SHP77 (cell line): ENCODE data around the gene NACAD.

Experiments used
- DNase-seq, 2 experiments: peaks; one replicate each; lab custom pipeline; 2025; lab: John Stamatoyannopoulos, UW

Gene NACAD

DNA sequence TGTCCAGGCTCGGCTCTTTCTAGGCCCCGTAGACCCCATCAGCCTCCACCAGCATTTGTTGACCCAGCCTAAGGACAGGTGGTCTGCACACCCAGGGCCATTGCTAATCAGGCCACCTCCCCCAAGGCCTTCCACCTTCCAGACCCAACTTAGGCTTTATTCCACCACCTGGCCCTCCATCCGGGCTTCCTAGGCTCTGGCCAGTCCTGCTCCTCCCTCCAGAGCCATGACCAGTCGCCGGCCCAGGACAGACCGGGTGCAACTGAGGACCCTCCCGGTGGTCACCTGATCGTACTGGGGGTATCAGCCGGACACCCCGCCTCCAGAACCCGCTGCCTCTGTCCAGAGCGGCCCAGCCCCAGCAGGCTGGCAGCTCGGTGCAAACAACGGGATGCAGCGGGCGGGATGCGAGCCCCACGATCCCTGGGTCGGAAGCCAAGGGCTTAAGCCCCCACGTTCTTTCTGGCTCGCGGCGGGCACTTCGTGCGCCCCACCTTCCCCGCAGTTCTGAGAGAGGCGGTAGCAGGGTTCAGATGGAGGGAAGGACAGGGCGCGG is 545 bp downstream of the NACAD start:
- DNase-seq, result no peak

DNA sequence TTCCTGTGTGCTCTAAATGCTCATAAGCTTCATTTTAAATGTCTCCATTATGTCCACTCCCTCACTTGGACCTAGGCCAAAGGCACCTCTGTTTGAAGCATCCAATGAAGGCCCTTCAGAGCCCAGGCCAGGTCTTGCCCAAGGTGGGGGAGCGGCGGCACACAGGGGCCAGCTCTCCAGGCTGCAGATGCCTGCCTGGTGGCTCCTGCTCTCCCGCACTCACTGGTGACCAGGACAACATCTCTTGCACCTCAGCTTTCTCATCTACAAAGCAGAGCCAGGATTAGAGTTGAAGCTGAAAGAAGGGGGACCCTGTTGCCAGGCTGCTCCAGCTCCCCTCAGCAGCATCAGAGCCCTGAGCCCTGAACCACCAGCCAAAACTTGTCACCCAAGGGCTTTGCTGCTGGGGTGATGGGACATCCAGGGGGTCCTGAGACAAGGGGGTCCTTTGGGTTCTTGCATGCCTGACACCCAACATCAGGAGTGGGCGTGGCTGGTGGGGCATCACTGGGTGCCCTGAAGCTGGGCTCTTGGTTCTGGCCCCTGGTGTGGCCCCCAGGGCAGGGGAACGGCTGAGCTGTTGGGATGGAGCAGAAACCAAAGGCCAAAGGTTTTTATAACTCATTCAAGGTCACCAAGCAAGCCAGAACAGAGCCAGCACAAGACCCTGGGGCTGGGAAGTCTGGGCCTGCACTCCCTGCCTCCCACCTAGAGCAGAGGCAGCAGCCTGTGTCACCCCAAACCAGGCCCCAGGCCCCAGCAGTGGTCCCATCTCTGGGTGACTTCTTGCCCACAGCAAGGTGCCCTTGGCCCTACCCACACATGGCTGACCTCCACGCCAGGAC is 1.2 kb downstream of the NACAD start:
- no peak for DNase-seq

DNA sequence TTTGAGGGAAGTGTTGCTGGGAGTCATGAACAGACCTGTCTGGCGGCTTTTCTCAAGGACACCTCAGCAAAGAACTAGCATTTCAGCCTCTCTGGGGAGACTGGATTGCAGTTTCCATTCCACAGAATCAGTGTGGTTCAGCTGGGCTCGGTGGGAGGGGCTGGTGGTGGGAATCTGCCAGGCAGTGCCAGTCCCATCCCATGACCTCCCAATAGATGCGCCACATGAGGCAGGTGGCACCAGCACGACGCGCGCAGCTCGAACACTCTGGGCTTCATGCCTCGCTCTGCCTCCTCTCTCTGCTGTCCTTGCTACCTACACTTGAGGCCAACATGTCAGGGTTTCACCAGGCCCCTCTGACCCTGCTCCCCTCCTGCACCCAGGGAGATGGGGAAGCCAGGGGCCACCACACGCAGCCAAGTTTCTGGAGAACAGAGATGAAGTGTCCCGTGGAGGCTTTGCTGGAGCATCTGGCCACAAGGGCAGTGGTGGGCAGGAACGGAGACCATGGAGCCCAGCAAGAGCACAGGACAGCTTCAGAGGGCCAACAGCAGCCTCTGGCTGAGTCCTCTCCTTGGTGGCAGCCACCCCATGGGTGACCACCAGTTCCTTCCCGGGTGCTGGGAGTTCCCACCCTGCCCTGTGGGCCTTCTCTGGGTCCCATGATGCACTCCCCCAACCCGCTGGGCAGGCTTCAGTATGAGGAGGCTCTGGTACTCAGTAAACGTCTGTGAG is 2.3 kb downstream of the NACAD start:
- no peak for DNase-seq

DNA sequence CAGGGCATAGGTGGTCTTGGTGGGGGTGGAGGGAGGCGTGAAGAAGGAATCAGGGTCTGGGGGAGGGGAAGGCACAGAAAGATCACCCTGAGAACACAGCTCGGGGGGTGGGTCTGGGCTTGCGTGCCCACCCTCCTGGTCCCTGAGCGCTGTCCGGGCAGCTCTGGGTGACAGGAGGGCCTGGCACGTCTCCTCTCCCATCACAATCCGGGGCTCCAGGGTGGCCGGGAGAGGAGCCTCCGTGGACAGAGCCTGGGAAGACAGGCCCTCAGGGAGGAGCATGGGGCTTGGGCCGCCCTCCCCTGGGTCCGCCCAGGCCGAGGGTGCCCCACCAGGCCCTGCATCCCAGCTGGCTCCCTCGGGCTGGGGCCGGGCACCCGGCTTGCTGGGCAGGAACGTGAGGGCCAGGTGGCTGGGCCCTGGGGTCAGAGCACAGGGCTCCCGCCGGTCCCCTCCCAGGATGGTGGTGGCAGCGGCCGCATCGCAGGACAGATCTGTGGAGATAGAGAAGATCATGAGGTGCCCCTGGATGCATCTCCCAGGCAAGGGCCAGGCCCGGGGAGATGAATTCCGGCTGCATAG is 3.1 kb downstream of the NACAD start:
- no peak for DNase-seq

DNA sequence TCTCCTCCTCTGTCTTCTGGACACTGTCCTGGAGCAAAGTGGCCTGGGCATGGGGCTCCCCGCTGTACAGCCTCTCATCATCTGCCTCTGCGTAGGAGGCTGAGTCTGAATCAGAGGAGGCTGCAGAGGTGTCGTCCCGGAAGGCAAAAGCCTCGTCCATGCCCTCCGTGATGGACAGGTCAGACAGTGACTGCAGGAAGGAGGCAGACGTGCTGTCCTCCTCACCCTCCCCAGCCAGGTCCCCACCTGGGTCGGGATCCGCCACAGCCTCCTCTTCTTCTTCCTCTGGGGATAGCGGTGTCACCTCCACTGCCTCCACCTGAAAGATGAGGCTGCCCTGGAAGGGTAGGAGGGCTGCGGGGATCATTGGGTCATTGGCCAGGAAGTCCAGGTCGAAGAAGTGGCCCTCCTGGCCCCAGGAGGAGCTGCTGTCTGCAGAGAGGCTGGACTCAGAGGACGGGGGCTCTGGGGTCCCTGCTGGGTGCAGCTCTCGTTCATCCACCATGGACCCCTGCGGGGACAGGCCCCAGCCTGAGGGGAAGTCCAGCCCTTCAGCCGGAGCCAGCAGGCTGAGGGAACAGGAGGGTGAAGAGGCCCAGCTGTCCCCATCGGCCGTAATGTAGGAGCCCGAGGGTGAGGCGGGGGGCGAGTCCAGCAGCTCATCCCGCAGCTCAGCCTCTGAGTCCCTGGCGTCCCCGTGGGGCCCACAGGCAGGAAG is 3.7 kb downstream of the NACAD start:
- no peak for DNase-seq

DNA sequence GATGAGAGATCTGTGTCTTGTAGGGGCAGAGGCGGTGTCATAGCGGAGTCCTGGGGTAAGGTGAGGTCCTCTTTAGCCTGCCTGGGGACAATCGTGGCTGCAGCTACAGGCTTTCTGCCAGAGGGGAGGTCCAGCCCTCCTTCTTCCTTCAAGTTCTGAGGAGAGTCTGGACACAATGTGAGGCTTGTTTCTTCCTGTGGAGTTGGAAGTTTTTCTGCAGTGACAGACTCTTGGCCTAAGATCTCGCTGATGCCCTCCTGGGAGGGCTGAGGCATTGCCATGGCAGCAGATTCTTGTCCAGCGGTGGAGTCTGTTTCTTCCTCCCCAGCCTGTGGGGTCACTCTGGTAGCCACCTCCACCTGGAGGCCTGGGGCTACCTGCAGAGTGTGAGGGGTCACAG is 4.4 kb downstream of the NACAD start:
- DNase-seq, result no peak

DNA sequence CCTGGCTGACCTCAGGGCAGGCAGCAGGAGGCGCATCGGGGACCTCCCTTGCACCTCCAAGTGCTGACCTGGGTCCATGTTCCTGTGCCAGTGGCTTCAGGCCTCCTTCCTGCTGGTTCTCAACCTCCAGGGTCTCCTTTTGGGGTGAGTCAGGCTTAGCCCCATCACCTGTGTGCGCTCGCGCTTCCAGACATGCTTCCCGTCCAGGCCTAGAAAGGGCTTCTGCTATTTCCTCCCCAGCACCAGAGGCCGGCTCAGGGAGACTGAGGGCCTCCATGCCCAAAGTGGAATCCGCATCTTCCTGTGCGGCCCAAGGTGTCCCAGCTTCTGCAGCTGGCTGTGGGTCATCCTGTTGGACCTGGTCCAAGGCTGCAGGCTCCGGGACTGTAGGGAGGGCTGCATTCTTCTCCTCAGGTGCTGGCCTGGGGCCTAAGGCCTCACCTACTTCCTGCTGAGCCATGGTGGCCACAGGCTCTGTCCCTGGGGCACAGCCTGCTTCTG is 5.9 kb downstream of the NACAD start:
- no peak for DNase-seq

DNA sequence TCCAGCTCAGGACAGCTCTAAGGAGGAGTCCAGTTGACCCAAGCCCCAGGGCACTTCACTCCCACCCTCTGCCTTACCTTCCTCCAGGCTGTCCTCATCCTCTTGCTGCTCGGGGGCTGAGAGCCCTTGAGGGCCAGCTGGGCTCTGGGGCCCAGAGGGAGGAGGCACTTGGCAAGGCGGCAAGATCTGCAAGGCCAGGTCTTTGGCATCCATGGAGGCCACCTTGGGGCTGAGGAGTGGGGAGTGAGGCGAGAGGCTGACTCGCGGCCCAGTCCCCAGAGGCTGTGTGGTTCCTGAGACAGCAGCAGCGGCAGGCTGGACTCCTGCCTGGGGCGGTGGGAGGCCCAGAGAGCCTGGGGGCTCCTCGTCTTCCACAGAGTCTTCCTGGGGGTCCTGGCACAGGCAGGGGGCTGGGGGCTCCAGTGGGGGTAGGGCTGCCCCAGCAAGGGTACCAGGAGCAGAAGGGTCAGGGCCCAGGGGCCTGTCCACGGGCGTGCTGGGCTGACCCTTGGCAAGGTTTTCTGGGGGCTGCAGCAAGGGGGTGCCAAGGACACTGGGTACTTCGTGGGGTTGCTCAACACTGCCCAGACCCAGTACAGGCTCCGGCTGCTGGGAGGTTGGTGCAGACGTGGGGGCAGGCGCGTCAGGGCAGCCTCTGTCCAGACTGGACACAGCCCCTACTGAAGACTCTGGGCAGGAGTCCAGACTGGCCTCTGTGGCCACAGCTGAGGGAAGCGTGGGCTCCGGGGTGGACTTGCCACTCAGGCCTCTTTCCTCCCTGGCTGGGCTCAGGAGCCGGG is 6.5 kb downstream of the NACAD start:
- DNase-seq, result no peak

DNA sequence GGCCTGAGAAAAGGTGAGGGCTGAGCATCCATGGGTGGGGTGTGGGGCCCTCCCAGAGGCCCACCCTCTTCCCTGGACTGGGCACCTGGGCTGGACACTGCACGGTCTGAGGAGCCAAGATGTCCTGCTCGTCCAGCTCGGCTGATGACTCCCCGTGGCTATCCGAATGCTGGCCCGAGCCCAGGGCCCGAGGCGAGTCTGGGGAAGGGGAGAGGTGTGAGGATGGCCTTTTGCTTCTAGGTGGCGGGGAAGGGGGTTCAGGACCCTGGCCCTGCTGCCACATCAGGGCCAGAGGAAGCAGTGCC is 7.1 kb downstream of the NACAD start:
- no peak for DNase-seq

DNA sequence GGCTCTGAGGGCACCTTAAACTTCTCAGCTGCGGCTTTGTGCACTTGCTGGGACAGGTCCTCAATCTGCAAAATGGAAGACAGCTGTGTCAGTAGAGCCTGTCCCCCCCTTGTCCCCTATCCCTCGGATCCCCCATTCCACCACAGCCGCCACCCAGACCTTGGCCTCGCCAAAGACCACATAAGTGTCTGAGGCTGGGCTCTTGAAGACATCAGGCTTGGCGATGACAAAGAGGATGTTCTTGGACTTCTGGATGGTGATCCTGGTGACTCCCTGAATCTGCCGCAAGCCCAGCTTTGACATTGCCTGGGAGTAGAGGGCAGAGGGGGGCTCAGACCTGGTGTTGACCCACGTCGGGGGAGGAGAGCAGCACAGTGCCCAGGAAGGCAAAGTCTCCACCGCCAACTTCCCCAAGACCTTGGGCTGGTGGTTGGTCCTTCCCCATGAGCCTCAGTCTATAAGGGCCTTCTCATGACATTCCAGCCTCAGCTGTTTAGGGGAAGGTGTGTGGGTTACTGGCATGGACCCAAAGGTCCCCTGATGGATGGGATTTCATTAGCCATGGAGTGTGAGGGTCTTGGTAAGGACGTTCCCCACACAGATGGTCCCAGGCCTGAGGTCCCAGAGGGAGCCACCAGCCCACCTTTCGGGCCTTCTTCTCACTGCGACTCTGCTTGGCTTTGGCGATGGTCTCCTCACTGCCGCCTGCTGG is 7.7 kb downstream of the NACAD start:
- DNase-seq, result no peak

DNA sequence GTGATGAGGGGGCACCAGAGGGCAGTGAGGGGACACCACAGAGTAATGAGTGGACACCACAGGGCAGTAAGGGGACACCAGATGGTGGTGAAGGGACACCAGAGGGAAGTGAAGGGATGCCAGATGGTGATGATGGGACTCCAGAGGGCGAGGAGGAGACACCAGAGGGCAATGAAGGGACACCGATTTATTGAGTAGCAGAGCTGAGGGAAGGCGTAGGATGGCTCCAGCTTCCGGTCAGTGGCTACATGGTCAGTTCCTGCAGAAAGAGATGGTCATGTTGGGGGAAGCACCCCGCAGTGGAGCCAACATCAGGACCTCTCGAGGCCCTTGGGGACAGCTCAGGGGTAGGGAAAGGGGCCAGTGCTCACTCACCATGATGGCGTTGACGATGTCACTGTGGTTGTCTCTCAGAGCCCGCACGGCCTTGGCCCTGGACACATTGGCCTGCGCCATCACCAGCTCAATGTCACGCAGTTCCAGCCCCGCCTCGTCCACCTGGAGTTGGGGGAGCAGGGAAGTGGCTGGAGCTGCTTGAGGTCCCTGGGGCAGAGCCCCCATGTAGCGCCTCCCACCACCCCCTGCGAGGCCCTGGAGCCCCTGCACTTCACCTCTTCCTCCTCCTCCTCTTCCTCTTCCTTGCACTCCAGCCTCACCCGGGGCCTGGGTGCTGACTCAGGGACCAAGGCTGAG is 8.4 kb downstream of the NACAD start:
- DNase-seq, result no peak

DNA sequence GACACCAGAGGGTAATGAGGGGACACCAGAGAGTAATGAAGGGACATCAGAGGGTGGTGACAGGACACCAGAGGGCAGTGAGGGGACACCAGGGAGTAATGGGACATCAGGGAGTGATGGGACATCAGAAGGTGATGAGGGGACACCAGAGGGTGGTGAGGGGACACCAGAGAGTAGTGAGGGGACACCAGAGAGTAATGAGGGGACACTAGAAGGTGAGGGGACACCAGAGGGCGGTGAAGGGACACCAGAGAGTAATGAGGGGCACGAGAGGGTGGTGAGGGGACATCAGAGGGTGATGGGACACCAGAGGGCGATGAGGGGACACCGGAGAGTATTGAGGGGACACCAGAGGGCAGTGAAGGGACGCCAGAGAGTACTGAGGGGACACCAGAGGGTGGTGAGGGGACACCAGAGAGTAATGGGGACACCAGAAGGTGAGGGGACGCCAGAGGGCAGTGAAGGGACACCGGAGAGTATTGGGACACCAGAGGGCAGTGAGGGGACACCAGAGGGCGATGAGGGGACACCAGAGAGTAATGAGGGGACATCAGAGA is 10.6 kb downstream of the NACAD start:
- no peak for DNase-seq

DNA sequence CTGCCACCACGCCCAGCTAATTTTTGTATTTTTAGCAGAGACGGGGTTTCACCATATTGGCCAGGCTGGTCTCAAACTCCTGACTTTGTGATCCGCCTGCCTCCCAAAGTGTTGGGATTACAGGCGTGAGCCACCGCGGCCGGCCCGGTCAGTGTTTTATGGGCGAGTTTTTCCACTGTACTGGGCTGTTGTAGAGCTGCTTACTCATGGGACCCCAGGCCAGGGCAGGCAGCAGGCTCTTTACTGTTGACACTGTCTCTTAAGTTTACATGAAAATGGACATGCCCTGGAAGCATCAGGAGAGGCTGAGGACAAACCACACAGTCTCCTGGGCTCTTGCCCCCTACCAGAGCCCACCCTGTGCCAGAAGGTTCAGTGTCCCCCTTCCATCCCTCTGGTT is 11.2 kb downstream of the NACAD start:
- DNase-seq, result no peak

DNA sequence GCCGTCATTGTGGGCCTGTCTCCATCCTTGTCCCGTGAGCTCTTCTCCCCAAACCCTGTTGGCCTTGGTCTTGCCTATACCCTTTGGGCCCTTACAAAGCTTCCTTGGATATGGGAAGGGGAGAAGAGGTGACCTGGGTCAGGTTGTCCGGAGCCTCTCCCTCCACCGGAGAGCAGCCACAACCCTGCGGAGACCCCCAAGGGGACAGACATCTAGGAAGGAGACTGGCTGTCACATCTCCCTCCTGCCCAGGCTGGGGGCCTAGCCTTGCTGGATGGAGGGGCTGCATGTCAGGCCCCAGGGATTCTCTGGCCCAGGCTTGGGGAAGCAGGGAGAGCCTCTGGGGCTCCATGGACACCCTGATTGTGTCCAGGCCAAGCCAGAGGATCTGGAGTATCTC is 11.8 kb downstream of the NACAD start:
- DNase-seq, result no peak

DNA sequence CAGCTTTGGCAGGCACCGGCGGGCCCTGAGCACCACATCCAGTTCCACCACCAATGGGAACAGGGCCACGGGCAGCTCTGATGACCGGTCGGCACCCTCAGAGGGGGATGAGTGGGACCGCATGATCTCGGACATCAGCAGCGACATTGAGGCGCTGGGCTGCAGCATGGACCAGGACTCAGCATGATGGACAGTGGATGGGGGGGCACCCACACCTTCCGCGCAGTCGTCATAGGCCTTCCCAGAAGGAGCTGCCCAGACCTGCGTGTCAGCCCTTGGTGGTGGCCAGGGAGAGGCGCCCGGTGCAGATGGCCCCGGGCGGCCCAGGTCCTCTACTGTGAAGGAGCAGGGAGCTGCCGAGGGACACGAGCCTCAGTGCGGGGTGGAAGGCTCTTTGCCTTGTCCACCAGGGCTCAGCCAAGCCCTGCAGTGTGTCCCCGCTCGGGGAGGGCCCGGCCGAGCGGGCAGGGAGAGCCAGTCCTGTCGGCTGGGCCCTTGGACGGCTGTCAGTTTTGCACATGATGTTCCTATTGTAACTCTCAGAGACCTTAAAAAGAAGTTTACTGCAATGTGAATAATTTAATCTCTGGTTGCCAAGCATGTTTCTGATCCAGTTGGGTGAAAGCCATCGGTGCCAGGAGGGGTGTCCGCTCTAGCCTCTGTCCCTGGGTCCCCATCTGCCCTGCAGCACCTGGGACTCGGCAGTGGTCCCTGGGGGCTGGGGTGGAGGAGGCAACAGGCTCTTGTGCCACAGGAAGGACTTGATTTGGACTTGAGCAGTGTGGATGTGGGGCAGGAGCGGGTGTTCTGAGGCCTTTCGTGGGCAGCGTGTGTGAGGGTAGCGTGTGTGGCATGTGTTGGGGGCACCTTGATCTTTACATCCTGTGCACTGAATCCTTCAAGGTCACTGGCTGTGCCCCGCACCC is 12.6 kb downstream of the NACAD start:
- DNase-seq, result no peak

DNA sequence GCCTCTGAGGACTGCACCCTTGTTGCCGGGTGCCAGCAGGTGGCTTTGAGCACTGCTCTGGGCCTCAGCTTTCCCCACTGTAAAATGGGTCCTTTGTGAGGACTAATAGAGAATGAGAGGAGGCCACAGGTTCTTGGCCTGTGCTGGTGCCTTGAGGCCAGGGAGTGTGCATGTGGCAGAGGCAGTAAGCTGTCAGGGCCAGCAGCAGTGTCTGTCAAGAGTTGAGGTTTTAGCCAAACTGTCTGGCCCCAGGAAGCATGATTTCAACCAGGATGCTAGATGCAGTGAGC is 13.5 kb downstream of the NACAD start:
- DNase-seq, result no peak

DNA sequence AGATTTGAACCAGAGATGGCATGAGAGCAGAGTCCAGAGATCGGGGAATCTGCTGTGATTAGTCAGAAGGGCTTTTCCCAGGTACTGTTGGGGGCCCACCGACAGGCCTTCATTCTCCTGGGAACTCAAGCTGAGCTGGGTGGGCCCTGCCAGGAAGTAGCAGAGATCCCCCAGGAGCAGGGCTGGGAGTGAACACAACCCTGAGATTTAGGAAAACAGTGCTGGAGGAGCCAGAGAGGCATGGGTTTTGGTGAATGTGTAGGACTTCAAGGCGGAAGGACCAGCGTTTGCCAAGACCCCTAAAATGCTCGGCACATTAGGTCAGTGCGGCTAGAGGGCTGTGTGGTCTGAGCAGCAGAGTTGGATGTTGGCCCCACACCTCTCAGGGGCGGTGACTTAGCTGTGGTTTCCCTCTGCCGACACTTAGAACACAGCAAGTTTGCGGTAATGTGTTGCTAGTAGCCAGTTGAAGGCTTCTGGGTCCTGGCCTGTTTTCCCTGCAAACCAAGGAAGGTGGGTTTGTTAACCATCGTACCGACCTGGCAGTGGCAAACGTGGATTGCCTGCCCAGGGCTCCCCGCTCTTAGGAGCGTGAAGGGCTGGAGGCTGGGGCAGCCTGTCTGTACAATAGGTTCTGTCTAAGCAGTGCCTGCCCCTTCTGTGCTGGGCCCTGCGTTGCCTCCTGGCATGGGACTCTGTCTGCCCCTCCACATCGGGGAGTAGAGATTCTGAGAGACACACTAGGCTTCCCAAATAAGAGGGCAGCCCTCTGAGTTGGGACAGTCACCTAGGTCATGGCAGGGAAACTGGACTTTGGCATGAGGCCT is 14.0 kb downstream of the NACAD start:
- no peak for DNase-seq
